ENCODE measurements around the gene UQCC5. TPM values are rescaled to one million over a fixed set of nuclear protein-coding genes. Genes with fewer than 3 reads are reported as not detected.

Gene UQCC5
- total RNA-seq, 1 donor from 2014 or later = 13.7 TPM

GRCh38 chr3:52498137-52499054 lies 38.0 kb upstream of the UQCC5 start:
- H3K27me3 Mint-ChIP-seq (ENCODE audit: unreplicated experiment) = peaks cover 11% of the 10 kb centered on the region
- TF ChIP-seq, protein P1, sequence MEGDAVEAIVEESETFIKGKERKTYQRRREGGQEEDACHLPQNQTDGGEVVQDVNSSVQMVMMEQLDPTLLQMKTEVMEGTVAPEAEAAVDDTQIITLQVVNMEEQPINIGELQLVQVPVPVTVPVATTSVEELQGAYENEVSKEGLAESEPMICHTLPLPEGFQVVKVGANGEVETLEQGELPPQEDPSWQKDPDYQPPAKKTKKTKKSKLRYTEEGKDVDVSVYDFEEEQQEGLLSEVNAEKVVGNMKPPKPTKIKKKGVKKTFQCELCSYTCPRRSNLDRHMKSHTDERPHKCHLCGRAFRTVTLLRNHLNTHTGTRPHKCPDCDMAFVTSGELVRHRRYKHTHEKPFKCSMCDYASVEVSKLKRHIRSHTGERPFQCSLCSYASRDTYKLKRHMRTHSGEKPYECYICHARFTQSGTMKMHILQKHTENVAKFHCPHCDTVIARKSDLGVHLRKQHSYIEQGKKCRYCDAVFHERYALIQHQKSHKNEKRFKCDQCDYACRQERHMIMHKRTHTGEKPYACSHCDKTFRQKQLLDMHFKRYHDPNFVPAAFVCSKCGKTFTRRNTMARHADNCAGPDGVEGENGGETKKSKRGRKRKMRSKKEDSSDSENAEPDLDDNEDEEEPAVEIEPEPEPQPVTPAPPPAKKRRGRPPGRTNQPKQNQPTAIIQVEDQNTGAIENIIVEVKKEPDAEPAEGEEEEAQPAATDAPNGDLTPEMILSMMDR (IDR thresholded peaks at IDR 0.05; ENCODE audit: partially characterized antibody, unreplicated experiment) = no peak

DNA sequence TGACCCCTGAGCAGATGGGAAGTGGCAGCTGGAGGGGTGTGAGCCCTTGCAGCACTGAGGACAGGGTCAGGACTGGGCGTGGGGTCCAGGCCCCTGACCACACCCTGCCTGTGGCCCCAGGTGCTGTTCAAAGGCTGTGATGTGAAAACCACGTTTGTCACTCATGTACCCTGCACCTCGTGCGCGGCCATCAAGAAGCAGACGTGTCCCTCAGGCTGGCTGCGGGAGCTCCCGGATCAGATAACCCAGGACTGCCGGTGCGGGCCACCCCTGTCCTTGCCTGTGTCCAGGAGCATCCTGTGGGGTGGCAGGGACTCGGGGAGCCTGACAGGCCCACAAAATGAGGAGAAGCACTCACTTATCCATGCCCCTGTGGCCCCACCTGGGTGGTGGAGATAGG lies 35.4 kb upstream of the UQCC5 start:
- no peak overlapping the region for H3K27ac Mint-ChIP-seq (ENCODE audit: unreplicated experiment)
- H3K27me3 Mint-ChIP-seq (ENCODE audit: unreplicated experiment) = peaks cover 8% of the 10 kb centered on the region
- H3K4me1 Mint-ChIP-seq (ENCODE audit: low read depth, unreplicated experiment) = peaks cover 11% of the 10 kb centered on the region
- no peak overlapping the region for H3K4me3 Mint-ChIP-seq (ENCODE audit: unreplicated experiment)
- H3K36me3 Mint-ChIP-seq (ENCODE audit: unreplicated experiment) = no peaks in the 10 kb centered on the region
- H3K9me3 Mint-ChIP-seq (ENCODE audit: unreplicated experiment) = no peaks in the 10 kb centered on the region
- TF ChIP-seq, protein P1 (IDR thresholded peaks at IDR 0.05; ENCODE audit: partially characterized antibody, unreplicated experiment) = no peak
- no peak for DNase-seq

More at GRCh38 chr3:52498137-52499054, 38.0 kb upstream of the UQCC5 start:
- Mint-ChIP-seq H3K4me3 (ENCODE audit: unreplicated experiment) (no peak overlapping the region), H3K9me3 (ENCODE audit: unreplicated experiment) (no peaks in the 10 kb centered on the region), H3K4me1 (ENCODE audit: low read depth, unreplicated experiment) (peaks cover 14% of the 10 kb centered on the region), H3K36me3 (ENCODE audit: unreplicated experiment) (no peaks in the 10 kb centered on the region), H3K27ac (ENCODE audit: unreplicated experiment) (no peak overlapping the region)
- no peak for DNase-seq

GRCh38 chr3:52502001-52502400 lies 34.4 kb upstream of the UQCC5 start:
- no peaks in the 10 kb centered on the region for H3K36me3 Mint-ChIP-seq (ENCODE audit: unreplicated experiment)
- no peak overlapping the region for H3K4me3 Mint-ChIP-seq (ENCODE audit: unreplicated experiment)
- peaks cover 8% of the 10 kb centered on the region for H3K27me3 Mint-ChIP-seq (ENCODE audit: unreplicated experiment)
- TF ChIP-seq, protein P1 (IDR thresholded peaks at IDR 0.05; ENCODE audit: partially characterized antibody, unreplicated experiment) = no peak
- peaks cover 1% of the 10 kb centered on the region for H3K9me3 Mint-ChIP-seq (ENCODE audit: unreplicated experiment)
- H3K4me1 Mint-ChIP-seq (ENCODE audit: low read depth, unreplicated experiment) = peaks cover 11% of the 10 kb centered on the region
- H3K27ac Mint-ChIP-seq (ENCODE audit: unreplicated experiment) = no peak overlapping the region
- DNase-seq = no peak

GRCh38 chr3:52502808-52503350 lies 33.5 kb upstream of the UQCC5 start:
- H3K27me3 Mint-ChIP-seq (ENCODE audit: unreplicated experiment) = peaks cover 11% of the 10 kb centered on the region
- peaks cover 5% of the 10 kb centered on the region for H3K9me3 Mint-ChIP-seq (ENCODE audit: unreplicated experiment)
- TF ChIP-seq, protein P1 (IDR thresholded peaks at IDR 0.05; ENCODE audit: partially characterized antibody, unreplicated experiment) = no peak
- DNase-seq = no peak
- peaks cover 11% of the 10 kb centered on the region for H3K4me1 Mint-ChIP-seq (ENCODE audit: low read depth, unreplicated experiment)
- no peak overlapping the region for H3K4me3 Mint-ChIP-seq (ENCODE audit: unreplicated experiment)
- no peaks in the 10 kb centered on the region for H3K36me3 Mint-ChIP-seq (ENCODE audit: unreplicated experiment)
- H3K27ac Mint-ChIP-seq (ENCODE audit: unreplicated experiment) = no peak overlapping the region
